ENCODE data around the gene SIRPD.

DNA sequence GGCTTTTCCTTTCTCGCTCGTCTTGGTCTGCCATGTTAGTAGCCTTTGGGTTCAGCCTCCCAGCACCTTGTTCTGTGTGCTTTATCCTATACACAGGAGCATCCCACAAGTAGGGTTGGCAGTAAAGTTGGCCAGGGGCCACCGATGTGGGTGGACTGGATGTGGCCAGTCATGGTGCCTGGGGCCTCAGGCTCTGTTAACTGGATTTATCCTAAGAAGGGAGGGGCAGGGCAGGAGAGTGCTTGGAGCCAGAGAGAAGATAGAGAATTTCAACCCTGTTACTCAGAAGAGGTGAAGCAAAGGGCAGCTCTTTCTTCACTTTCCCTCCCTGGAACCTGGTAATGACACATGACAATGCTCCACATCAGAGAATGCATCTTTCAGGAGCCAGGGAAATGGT is 52.1 kb downstream of the SIRPD start:
- TF ChIP-seq, protein P1, sequence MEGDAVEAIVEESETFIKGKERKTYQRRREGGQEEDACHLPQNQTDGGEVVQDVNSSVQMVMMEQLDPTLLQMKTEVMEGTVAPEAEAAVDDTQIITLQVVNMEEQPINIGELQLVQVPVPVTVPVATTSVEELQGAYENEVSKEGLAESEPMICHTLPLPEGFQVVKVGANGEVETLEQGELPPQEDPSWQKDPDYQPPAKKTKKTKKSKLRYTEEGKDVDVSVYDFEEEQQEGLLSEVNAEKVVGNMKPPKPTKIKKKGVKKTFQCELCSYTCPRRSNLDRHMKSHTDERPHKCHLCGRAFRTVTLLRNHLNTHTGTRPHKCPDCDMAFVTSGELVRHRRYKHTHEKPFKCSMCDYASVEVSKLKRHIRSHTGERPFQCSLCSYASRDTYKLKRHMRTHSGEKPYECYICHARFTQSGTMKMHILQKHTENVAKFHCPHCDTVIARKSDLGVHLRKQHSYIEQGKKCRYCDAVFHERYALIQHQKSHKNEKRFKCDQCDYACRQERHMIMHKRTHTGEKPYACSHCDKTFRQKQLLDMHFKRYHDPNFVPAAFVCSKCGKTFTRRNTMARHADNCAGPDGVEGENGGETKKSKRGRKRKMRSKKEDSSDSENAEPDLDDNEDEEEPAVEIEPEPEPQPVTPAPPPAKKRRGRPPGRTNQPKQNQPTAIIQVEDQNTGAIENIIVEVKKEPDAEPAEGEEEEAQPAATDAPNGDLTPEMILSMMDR (conservative IDR thresholded peaks at IDR 0.05; ENCODE audit: low read length): no peak
- no peak for TF ChIP-seq EZH2phosphoT487 (IDR thresholded peaks at IDR 0.05; ENCODE audit: borderline replicate concordance)

Measured in Loucy (cell line).